GM20000 (cell line): ENCODE data around the gene SH2D3A.
"Not testable (repeated sequence)": the region's sequence is repeated elsewhere in the genome, so short reads cannot be mapped to it uniquely, and the experiment has no call there.

ENCODE experiments used
- DNase-seq: peaks from one replicate; pipeline ENCODE4 v3.0.0; 2012; ENCODE audit warnings: low spot score
- TF ChIP-seq, protein P1 (sequence below): IDR thresholded peaks from 2 replicates; pipeline ENCODE4 v1.5.1; 2012; ENCODE audit warnings: mild to moderate bottlenecking, control low read depth; ENCODE audit errors: extremely low read depth, missing control alignments

SH2D3A gene

DNA sequence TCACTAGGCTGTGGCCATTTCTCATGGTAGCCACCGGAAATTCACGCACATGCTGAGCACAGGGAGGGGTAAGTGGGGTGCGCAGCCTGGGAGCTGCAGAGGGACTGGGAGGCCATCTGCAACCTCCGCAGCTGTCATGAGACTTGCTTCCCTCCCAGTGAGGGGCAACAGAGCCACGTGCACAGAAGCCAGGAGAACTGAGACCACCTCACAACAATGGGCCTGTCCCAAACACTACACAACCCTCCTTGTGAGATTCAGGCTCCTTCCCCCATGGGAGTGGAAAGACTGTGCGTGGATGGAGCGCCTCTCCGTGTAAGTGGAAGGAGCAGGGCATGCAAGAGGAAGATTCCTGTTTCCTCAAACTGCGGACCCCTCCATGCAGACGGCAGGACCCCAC is 55.6 kb downstream of the SH2D3A start:
- DNase-seq = no peak
- TF ChIP-seq, protein P1, sequence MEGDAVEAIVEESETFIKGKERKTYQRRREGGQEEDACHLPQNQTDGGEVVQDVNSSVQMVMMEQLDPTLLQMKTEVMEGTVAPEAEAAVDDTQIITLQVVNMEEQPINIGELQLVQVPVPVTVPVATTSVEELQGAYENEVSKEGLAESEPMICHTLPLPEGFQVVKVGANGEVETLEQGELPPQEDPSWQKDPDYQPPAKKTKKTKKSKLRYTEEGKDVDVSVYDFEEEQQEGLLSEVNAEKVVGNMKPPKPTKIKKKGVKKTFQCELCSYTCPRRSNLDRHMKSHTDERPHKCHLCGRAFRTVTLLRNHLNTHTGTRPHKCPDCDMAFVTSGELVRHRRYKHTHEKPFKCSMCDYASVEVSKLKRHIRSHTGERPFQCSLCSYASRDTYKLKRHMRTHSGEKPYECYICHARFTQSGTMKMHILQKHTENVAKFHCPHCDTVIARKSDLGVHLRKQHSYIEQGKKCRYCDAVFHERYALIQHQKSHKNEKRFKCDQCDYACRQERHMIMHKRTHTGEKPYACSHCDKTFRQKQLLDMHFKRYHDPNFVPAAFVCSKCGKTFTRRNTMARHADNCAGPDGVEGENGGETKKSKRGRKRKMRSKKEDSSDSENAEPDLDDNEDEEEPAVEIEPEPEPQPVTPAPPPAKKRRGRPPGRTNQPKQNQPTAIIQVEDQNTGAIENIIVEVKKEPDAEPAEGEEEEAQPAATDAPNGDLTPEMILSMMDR = no peak

DNA sequence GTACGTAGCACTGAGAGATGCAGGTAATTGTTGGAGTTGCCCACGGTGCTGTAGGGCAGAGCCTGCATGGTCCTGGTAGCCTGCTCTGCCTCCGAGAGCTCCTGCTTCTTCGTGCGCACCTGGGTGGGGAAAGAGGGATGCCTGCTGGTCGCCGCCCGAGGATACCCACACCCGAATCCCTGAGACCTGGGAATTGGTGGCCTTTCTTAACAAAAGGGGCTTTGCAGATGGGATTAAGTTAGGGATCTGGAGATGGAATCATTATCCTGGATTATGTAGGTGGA is 56.2 kb downstream of the SH2D3A start:
- TF ChIP-seq, protein P1 = no peak
- no peak for DNase-seq

DNA sequence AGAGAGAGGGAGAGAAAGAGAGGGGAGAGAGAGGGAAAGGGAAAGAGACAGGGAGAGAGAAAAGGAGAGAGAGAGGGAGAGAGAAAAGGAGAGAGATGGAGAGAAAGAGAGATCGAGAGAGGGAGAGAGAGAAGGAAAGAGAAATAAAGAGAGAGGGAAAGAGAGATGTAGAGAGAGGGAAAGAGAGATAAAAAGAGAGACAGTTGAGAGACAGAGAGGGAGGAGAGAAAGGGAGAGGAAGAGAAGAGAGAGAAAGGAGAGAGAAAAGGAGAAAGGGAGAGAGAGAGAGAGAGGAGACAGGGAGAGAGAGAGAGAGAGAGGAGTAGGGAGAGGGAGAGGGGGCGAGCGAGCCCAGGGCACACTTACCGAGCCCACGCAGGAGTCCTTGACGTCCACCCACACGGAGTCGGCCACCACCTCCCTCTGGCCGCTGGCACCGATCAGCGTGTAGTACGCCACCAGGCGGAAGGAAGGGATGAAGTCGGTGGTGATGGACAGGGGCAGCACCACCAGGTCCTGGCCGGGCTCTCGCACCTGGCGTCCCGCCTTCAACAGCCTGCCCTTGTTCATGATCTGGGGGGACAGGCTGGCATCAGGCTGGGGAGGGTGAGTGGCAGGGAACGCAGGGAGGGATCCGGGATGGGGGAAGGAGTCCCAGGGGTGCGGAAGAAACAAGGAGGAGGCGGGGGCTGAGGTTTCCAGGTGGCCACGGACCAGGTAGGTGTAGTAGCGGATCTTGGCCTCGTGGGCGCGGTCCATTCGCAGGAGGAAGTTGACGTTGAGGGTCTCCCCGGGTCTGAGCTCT is 56.8 kb downstream of the SH2D3A start:
- DNase-seq = peak; percentile 66
- TF ChIP-seq, protein P1 = peak; percentile 23

DNA sequence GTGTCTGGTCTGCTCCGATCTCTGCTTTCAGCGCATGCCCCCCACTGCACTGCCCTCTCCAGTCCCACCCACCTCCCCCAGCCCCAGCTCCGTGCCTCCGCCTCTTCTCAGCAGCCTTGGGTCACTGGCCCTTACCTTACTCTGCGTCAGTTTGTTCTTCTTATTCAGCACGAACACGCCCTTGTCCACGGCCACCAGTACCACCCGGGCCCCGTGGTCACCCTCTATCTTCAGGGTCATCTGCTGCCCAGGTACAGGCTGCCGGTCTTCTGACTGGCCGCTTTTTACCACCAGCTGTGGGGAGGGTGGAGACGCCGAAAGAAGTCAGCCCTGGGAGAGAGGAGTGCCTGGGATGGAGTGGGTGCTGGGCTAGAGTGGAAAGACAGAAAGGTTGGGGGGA is 57.7 kb downstream of the SH2D3A start:
- DNase-seq = no peak

DNA sequence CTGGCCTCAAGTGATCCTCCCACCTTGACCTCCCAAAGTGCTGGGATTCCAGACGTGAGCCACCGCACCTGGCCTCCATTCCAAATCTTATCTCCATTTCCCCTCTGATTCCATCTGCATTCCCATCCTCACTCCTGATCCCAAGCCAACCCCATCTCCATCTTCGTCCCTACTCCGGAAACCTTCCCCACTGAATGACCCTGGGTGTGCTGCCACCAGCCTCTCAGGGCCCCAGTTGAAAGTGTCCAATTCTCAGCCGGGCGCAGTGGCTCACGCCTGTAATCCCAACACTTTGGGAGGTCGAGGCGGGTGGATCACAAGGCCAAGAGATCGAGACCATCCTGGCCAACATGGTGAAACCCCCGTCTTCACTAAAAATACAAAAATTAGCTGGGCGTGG is 58.3 kb downstream of the SH2D3A start:
- DNase-seq = not testable (repeated sequence)

More for the DNA sequence above, 57.7 kb downstream of the SH2D3A start:
- TF ChIP-seq, protein P1 = no peak

DNA sequence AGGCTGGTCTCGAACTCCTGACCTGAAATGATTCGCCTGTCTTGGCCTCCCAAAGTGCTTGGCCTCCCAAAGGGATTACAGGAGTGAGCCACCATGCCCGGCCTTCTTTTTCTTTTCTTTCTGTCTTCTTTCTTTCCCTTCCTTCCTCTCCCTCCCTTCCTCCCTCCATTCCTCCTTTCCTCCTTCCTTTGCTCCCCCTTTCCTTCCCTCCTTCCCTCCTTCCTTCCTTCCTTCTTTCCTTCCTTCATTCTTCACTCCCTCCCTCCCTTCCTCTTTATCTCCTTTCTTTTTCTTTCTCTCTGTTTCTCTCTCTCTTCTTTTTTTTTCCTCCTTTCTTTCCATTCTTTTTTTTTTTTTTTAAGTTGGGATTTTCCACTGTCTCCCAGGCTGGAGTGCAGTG is 58.9 kb downstream of the SH2D3A start:
- no peak for DNase-seq
- TF ChIP-seq, protein P1 = no peak

DNA sequence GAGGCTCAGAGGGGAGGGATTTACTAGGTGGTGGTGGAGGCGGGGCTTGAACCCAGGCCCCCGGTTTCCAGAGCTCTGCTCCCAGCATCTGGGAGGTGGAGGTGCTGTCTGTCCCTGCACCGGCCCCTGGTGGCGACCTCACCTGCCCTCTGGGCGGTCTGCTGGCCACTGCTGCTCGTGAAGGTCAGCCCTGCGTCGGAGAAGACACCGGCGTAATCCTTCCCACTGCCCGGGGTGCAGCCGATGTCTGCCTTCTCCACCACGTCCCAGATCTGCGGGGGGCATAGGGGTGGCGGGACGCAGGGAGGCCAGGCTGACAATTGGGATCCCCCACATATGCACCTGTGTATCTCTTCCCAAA is 59.6 kb downstream of the SH2D3A start:
- TF ChIP-seq, protein P1 = no peak
- DNase-seq = no peak

DNA sequence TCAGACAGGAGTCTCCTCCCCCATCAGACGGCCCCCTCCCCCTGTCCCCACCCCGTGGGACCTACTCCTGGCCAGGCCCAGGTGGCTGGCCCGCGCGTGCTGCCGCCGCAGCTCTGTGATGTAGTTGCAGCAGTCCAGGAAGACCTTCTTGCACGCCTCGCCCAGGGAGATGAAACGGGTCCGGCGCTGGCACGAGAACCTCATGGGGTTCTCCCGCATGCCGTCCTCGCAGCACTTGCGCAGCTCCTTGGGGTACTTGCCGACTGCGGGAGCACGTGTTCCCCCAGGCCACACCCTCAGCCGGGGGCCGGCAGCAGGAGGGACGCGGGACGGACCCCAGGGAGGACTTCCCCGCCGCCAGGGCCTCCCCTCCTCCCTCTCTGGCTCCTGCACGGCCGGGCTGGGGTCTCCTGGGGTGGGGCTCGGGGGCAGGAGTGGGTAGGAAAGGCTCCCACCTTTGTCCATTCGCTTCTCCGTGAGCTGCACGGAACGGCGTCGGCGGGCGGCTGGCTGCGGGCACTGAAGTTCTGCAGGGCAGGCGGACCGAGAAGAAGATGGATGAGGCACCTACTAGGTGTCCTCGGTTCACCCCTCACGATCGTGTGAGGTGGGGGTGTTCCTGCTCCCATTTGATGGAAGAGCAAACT is 60.1 kb downstream of the SH2D3A start:
- no peak for DNase-seq
- TF ChIP-seq, protein P1 = no peak
